ENCODE results near the gene CDCA5.

DNA sequence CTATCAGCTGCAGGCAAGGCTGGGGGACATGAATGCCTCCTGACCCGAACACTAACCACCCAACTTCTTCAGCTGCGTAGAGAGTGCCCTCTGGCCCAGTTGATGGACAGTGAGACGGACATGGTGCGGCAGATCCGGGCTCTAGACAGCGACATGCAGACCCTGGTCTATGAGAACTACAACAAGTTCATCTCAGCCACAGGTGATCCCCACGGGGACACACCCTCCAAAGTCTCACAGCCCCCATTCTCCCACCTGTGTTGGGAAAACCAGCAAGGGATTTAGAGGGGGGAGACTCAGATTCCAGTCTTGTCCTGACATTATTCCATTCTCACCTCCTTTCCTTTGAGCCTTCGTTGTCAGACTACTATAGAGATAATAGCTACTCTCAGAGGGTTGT, 13.1 kb upstream of the CDCA5 start:
- TF ChIP-seq, protein P1, sequence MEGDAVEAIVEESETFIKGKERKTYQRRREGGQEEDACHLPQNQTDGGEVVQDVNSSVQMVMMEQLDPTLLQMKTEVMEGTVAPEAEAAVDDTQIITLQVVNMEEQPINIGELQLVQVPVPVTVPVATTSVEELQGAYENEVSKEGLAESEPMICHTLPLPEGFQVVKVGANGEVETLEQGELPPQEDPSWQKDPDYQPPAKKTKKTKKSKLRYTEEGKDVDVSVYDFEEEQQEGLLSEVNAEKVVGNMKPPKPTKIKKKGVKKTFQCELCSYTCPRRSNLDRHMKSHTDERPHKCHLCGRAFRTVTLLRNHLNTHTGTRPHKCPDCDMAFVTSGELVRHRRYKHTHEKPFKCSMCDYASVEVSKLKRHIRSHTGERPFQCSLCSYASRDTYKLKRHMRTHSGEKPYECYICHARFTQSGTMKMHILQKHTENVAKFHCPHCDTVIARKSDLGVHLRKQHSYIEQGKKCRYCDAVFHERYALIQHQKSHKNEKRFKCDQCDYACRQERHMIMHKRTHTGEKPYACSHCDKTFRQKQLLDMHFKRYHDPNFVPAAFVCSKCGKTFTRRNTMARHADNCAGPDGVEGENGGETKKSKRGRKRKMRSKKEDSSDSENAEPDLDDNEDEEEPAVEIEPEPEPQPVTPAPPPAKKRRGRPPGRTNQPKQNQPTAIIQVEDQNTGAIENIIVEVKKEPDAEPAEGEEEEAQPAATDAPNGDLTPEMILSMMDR (conservative IDR thresholded peaks at IDR 0.05; ENCODE audit: low read depth, low read length) = no peak
- TF ChIP-seq EZH2 (IDR thresholded peaks at IDR 0.05; ENCODE audit: low read length, unreplicated experiment) = no peak
